ENCODE data around the gene HCN1.

HCN1 gene

GRCh38 chr5:45281081-45281480 is 415.1 kb downstream of the HCN1 start:
- DNase-seq = no peak

DNA sequence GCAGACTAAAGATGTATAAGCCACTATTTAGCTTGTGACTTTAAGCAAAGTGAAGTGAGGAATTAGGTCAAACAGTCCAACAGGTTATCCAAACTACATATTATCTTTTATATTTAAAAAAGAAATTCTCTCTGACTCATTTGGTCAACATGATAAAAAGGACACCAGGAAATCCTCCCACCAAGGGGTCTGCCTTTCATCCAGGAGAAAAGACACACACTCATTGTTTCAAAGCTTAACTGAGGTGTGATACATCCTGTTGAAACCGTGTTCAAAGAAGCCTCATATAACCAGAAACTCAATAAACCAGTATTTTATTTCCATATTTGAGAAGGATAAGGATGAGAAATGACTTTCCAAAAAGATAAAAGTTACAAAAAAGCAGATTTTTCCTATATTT is 417.1 kb downstream of the HCN1 start:
- DNase-seq = no peak

DNA sequence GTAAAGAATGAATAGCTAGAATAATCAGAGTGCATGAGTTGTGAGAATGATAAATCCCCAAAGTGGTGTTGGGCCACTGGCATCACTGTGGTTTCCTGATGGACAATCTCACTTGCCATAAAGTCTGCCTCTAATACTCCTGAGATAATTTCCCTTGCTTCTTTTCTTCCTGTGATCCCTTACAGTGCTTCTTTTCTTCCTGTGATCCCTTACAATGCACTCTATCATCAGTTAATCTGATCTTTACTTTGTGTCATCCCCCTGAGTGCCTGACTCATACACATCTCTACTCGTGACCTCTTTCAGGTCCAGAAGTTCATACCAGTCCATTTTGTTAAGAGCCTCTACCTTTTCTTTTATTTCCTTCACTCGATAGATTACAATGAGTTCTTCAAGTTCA is 418.3 kb downstream of the HCN1 start:
- no peak for DNase-seq

DNA sequence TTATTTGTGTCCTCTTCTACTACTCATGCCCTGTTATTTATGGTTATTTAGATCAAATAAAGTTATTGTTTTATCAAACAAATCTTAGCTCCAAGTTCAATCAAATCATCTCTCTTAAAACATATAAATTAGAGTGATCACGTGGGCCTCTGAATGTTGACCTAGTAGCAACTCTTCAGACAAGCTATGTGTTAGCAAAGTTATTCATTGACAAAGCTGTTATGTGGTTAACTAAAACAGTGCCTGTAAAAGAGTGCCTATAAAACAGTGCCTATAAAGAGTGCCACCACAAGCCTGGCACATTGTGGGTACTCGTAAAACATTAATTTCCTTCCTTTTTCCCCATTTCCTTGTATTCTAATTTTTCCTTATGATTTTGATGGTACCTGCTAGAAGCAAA is 421.9 kb downstream of the HCN1 start:
- DNase-seq = no peak

- DNase-seq = no peak
These were observed 424.6 kb downstream of the HCN1 start for GRCh38 chr5:45271626-45272025.

DNA sequence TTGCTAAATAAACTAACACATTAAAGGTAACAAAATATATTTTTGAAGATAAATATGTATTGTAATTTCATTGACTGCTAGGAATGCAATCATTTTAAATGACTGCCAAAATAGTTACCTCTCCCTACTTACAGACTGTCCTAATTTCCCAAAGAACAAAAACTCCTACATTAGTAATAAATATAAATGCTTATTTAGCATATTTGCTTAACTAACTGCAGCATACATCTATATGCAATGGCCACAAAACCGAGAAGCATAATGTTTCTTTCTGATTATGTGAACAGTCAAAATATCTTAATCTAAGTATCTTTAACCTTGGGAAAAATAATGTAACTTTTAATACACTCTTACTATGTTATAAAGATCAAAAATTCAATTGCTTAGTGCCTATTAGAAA is 431.7 kb downstream of the HCN1 start:
- no peak for DNase-seq

GRCh38 chr5:45262061-45262590 is 434.1 kb downstream of the HCN1 start:
- no peak for DNase-seq

DNA sequence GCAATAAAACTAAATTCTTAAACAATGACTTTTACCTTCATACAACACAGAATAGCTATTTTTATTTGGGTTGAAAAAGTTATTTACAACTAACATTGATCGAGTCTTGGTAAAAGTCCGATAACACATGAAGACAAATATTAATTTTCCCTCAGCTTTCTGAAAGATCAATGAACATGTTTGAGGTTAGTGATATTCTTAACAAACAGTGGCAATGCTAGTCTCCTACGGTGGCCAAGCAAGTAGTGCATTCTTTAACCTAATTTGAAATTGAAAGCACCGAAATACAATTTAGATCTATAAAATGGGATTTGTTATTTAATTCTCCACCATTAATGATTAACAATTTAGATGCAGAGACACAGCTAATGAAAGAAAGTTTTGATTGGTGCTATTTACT is 435.1 kb downstream of the HCN1 start:
- DNase-seq = no peak

DNA sequence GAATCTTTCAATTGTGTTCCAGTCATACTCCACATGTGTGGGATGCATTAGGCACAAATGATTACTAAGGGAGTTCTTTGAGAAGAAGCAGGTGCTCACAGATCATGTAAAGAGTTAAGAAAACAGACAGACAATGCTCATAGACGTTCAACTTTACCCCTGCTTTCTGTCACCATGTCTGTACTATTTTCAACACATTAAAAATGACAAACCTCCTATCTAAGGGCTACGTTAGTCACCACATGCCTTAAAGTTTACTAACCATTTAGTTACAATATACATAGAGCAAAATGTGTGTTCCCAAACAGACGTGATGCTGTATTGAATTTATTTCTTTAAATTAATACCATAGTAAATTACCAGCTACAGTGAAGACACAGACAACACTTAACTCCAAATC is 435.9 kb downstream of the HCN1 start:
- DNase-seq = no peak

- DNase-seq = no peak
These were observed 443.2 kb downstream of the HCN1 start for GRCh38 chr5:45252978-45253377.

- no peak for DNase-seq
These were observed 443.6 kb downstream of the HCN1 start for GRCh38 chr5:45252541-45252940.

GRCh38 chr5:45225571-45226031 is 470.6 kb downstream of the HCN1 start:
- DNase-seq = no peak

DNA sequence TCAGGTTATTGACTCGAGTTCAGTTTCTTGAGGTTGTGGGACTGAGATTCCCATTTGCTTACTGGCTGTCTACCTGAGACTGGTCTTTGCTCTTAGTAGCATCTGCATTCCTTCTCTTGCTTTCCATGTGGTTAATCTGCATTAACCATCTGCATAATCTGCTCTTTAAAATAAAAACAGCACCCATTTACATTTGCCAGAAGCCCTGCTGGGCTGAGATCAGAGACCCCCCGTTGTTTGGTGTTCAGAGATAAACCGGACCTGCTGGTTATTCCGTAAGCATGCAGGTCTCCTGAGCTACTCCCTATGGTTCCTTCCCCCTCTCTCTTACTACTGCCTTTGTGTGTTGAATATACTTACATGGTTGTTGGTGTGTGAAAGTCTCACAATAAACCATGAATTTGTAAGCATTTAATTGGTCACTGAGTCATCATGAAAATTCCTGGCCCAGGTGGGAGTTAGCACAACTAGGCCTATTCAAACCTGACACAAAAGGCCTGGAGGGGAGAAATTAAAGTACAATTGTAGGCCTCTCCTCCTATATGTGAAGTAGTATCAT is 490.7 kb downstream of the HCN1 start:
- DNase-seq = no peak

All from stimulated activated CD4-positive, alpha-beta T cell treated with anti-CD3 and anti-CD28 coated beads, Interleukin-15, amount 100 ng/mL, for 24 hours (primary cell).